Progenitor cell of endocrine pancreas (in vitro differentiated cells): Measurements from ENCODE around the gene SLC48A1. TPM values are rescaled to one million over a fixed set of nuclear protein-coding genes. Genes with fewer than 3 reads are reported as not detected.

Experiments used
- DNase-seq: peaks from one replicate; pipeline ENCODE4 v3.0.0; 2021; ENCODE audit warnings: low spot score; ENCODE audit not compliant: unreplicated experiment
- H3K27ac Mint-ChIP-seq: 2 replicates; pipeline ENCODE4 v1.8.0; 2021; ENCODE audit warnings: mild to moderate bottlenecking, moderate library complexity, mixed read lengths
- H3K27me3 Mint-ChIP-seq: 2 replicates; pipeline ENCODE4 v1.8.0; 2021; ENCODE audit warnings: mixed read lengths
- H3K36me3 Mint-ChIP-seq: 2 replicates; pipeline ENCODE4 v1.8.0; 2022; ENCODE audit warnings: mixed read lengths; ENCODE audit not compliant: insufficient read depth
- H3K4me1 Mint-ChIP-seq: 2 replicates; pipeline ENCODE4 v1.8.0; 2021; ENCODE audit warnings: low read depth, mixed read lengths
- H3K4me3 Mint-ChIP-seq: 2 replicates; pipeline ENCODE4 v1.8.0; 2021; ENCODE audit warnings: low read depth, mild to moderate bottlenecking, moderate library complexity, mixed read lengths
- H3K9me3 Mint-ChIP-seq: 2 replicates; pipeline ENCODE4 v1.8.0; 2021; ENCODE audit warnings: low read depth, mixed read lengths
- total RNA-seq: library from RNA; stranded (reverse); gene quantifications from 2 replicates; pipeline ENCODE4 v1.2.1, GENCODE V29; 2021
- TF ChIP-seq, protein P1 (sequence below): fragments of 200-600 bp; sonication (generic); IDR thresholded peaks from one replicate; pipeline ENCODE4 v1.5.0; 2021; ENCODE audit warnings: antibody characterized with exemption, mild to moderate bottlenecking; ENCODE audit not compliant: unreplicated experiment

Gene SLC48A1
- total RNA-seq, 1 donor from 2014 or later, result 15.1 TPM

DNA sequence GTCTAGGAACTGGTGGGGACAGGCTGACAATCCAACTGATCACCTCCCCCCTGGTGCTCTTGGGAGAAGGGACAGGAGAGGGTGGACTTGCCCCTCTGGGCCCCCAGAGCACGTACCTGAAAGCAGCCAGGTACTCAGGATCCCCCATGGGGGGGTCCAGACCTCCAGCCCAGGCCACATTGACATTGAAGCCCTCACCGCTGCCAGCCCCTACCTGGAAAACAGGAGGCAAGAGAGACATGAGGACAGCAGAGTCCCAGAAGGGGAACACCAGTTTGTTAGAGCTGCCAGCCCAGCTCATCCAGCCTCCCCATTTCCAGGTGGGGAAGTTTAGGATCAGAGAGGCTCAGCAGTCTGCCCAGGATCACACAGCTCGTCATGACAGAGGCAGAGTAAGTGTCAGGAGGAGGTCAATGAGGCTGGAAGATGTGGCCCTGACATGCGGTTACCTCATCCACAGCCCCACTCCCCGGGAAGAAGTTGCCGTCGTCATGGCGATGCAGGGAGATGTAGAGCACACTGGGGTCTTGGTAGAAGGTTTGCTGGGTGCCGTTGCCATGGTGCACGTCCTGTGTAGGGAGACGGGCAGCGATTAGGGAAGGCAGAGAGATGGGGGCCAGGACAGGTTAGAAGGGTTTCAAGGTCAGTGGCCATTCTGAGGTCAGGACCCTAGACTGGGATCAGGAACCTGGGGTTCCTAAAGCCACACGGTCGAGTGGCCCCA is 14.7 kb downstream of the SLC48A1 start:
- H3K4me3 Mint-ChIP-seq, result no peak overlapping the region
- TF ChIP-seq, protein P1, sequence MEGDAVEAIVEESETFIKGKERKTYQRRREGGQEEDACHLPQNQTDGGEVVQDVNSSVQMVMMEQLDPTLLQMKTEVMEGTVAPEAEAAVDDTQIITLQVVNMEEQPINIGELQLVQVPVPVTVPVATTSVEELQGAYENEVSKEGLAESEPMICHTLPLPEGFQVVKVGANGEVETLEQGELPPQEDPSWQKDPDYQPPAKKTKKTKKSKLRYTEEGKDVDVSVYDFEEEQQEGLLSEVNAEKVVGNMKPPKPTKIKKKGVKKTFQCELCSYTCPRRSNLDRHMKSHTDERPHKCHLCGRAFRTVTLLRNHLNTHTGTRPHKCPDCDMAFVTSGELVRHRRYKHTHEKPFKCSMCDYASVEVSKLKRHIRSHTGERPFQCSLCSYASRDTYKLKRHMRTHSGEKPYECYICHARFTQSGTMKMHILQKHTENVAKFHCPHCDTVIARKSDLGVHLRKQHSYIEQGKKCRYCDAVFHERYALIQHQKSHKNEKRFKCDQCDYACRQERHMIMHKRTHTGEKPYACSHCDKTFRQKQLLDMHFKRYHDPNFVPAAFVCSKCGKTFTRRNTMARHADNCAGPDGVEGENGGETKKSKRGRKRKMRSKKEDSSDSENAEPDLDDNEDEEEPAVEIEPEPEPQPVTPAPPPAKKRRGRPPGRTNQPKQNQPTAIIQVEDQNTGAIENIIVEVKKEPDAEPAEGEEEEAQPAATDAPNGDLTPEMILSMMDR, result no peak
- H3K27me3 Mint-ChIP-seq, result no peaks in the 10 kb centered on the region
- no peaks in the 10 kb centered on the region for H3K4me1 Mint-ChIP-seq
- no peak overlapping the region for H3K27ac Mint-ChIP-seq
- H3K9me3 Mint-ChIP-seq, result no peaks in the 10 kb centered on the region
- H3K36me3 Mint-ChIP-seq, result peaks cover 14% of the 10 kb centered on the region
- DNase-seq, result no peak

DNA sequence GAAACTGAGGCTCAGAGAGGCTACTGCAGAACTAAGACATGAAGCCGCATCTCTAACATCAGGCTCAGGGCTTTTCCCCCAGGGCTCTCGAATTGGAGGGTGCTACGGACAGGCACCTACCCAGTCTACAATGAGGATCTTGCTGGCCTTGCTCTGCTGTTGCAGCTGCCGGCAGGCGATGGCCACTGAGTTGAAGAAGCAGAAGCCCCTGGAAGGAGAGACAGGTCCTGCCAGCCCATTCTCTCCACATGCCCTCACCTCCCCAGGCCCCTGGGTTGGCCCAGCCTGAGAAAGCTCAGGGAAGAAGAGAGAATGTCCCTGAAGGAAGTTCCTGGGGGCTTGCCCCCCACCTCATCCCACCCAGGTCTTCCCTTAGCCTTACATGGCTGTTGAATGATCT is 16.1 kb downstream of the SLC48A1 start:
- no peak overlapping the region for H3K27ac Mint-ChIP-seq
- TF ChIP-seq, protein P1, result no peak
- H3K27me3 Mint-ChIP-seq, result no peaks in the 10 kb centered on the region
- H3K9me3 Mint-ChIP-seq, result no peaks in the 10 kb centered on the region
- DNase-seq, result no peak
- peaks cover 15% of the 10 kb centered on the region for H3K36me3 Mint-ChIP-seq
- no peak overlapping the region for H3K4me3 Mint-ChIP-seq
- H3K4me1 Mint-ChIP-seq, result no peaks in the 10 kb centered on the region

DNA sequence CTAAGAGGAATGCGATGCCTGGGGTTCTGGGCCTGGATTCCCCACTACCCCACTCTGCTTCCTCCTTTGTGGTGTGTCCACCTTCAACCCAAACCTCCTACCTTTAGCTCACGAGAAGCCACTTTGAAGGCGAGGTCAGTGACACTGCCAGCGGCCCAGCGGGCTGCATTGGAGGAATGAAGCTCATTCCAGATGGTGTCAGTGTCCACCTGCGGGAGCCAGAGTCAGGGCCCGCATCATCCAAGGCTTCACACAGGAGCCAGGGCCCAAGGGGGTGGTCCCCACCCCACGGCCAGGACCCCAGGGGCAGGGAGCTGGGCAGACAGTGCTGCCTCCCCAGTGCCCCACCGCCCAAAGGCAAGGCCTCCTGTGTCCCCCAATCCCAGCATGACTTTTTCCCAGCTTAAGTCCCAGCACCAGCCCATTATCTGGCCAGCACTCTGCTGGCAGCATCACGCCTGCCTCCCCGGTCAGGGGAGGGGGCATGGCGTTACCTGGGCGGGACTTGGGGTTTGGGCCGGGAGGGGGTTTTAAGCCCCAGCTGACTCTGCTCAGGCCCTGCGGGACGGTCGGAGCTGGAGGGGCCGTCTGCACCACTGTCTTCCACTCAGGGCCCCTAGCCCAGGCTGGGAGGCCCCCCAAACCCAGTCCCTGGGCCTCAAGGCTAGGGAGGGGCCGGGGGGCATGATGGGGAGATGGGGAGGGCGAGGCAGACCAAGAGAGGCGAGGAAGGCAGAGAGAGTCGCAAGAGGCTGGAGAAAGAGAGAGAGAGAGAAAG is 16.9 kb downstream of the SLC48A1 start:
- no peaks in the 10 kb centered on the region for H3K9me3 Mint-ChIP-seq
- no peak overlapping the region for H3K4me3 Mint-ChIP-seq
- no peaks in the 10 kb centered on the region for H3K4me1 Mint-ChIP-seq
- H3K27me3 Mint-ChIP-seq, result no peaks in the 10 kb centered on the region
- no peak for DNase-seq
- H3K27ac Mint-ChIP-seq, result no peak overlapping the region
- TF ChIP-seq, protein P1, result no peak
- peaks cover 16% of the 10 kb centered on the region for H3K36me3 Mint-ChIP-seq

DNA sequence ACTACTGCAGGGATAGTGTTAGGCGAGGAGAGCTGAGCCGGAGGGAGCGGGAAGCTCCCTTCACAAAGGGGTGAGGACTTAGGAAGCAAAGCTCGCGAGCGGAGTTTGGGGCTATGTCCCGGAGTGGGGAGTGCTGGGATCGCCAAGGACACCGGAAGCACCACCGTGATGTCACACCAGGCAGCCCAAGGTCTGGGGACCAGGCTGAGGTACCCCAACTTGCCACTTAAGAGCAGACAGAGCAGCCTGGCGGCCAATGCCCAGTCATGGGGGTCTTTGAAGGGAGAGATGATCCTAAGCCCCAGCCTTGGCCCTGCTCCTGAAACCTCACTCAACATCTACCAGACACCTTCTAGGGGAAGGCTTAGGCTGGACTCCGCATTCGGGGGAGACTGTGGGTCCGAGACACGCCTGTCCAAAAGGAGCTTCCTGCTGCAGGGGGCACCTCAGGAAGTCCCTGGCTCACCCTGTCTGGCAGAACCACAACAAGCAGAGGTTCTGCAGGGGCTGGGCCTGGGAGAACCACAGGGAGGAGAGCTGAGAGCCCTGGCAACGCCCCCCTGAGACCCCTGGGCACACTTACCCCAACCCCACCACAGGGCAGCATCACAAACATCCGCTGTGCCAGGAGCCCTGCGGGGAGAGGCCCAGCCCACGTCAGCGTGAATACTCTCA is 17.8 kb downstream of the SLC48A1 start:
- Mint-ChIP-seq H3K27ac (no peak overlapping the region), H3K9me3 (no peaks in the 10 kb centered on the region), H3K4me1 (no peaks in the 10 kb centered on the region), H3K27me3 (no peaks in the 10 kb centered on the region), H3K4me3 (no peak overlapping the region), H3K36me3 (peaks cover 14% of the 10 kb centered on the region)
- DNase-seq, result no peak
- TF ChIP-seq, protein P1, result no peak

DNA sequence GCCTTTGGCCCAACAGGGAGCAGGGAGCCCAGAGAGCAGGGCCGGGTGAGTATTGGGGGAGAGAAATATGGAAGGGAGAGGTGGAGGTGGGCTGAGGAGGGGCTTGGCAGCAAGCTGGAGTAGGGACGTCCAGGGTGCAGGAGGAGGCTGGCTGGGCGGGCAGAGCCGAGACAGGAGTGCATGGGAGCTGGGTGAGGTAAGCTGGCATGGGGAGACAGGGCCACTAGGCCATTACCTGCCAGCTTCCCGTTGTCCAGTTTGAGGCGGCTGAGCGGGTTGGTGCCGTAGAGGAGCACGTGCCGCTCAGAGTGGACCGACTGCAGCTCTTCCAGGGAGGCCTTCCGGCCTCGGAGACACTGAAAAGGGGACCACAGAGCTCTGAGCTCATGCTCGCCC is 18.3 kb downstream of the SLC48A1 start:
- H3K27ac Mint-ChIP-seq, result no peak overlapping the region
- no peaks in the 10 kb centered on the region for H3K27me3 Mint-ChIP-seq
- DNase-seq, result no peak
- peaks cover 14% of the 10 kb centered on the region for H3K36me3 Mint-ChIP-seq
- H3K4me3 Mint-ChIP-seq, result no peak overlapping the region
- no peaks in the 10 kb centered on the region for H3K4me1 Mint-ChIP-seq
- TF ChIP-seq, protein P1, result no peak
- no peaks in the 10 kb centered on the region for H3K9me3 Mint-ChIP-seq
